Heart left ventricle (tissue), 16 donors: ENCODE measurements around the gene CACNA2D1. TPM values are rescaled to one million over a fixed set of nuclear protein-coding genes. Genes with fewer than 3 reads are reported as not detected.
A peak's percentile ranks its signal among the peaks of the same experiment; 100 is the strongest.

Source experiments
- ATAC-seq, 4 donors: fragments of 200-7000 bp; cut with Tn5 transposase; one replicate each; pipeline ENCODE4 v1.9.1; 2020 to 2022; ENCODE audit warnings: moderate library complexity in 4 of 4, mild to moderate bottlenecking in 3 of 4, moderate number of reproducible peaks in 1 of 4
- DNase-seq, 5 donors: peaks; one replicate each; pipeline ENCODE4 v3.0.0-alpha.2; 2020
- H3K27ac ChIP-seq, 12 donors: fragments of 200-600 bp; sonication (generic) in 4 of 12; one replicate each; pipeline versions ENCODE4 v1.5.0 to v1.8.0; 2016 to 2022; ENCODE audit warnings: mild to moderate bottlenecking in 2 of 12
- H3K27me3 ChIP-seq, 9 donors: fragments of 200-600 bp; sonication (generic) in 2 of 9; one replicate each; pipeline versions ENCODE4 v1.5.1 to v1.8.0; 2016 to 2022; ENCODE audit warnings: mild to moderate bottlenecking in 3 of 9
- H3K36me3 ChIP-seq, 9 donors: fragments of 200-600 bp; sonication (generic) in 2 of 9; one replicate each; pipeline versions ENCODE4 v1.5.0 to v1.8.0; 2018 to 2022; ENCODE audit warnings: mild to moderate bottlenecking in 2 of 9
- H3K4me1 ChIP-seq, 12 donors: fragments of 200-600 bp; sonication (generic) in 4 of 12; one replicate each; pipeline versions ENCODE4 v1.5.0 to v1.8.0; 2016 to 2022; ENCODE audit warnings: mild to moderate bottlenecking in 3 of 12
- H3K4me3 ChIP-seq, 12 donors: fragments of 200-600 bp; sonication (generic) in 4 of 12; one replicate each; pipeline versions ENCODE4 v1.5.0 to v1.8.0; 2017 to 2022; ENCODE audit warnings: mild to moderate bottlenecking in 9 of 12, moderate library complexity in 4 of 12
- H3K9me3 ChIP-seq, 12 donors: fragments of 200-600 bp; sonication (generic) in 4 of 12; one replicate each; pipeline versions ENCODE4 v1.5.0 to v1.8.0; 2016 to 2022; ENCODE audit warnings: mild to moderate bottlenecking in 1 of 12
- CTCF ChIP-seq, 12 donors: fragments of 200-600 bp; sonication (generic) in 4 of 12; IDR thresholded peaks; one replicate each; pipeline versions ENCODE4 v1.5.0 to v1.8.0; 2018 to 2022; ENCODE audit warnings: antibody characterized with exemption in 12 of 12, mild to moderate bottlenecking in 5 of 12
- POLR2A ChIP-seq, 2 donors: fragments of 450-650 bp; IDR thresholded peaks; one replicate each; pipeline ENCODE4 v1.6.1; 2017; ENCODE audit warnings: antibody characterized with exemption in 2 of 2, mild to moderate bottlenecking in 2 of 2, moderate library complexity in 2 of 2
- WGBS, 4 donors: extraction: QIAGEN DNeasy Blood & Tissue Kit in 2 of 4; methylation state at CpG; one replicate each; pipeline versions ENCODE4 v1.1.5 to v1.1.7; 2013 to 2018; 5-methylcytosine and 5-hydroxymethylcytosine counted together
- intact Hi-C, 10 donors: fragments of 100-400 bp; cut with DNase I; formaldehyde crosslinking; loops; one replicate each; pipeline versions ENCODE4 v1.11.1 to v1.14.2; 2022
- polyA plus RNA-seq, 2 donors: library from polyadenylated mRNA; stranded (reverse); fragments of 200-250 nt; gene quantifications; one replicate each; pipeline ENCODE4 v1.2.3, GENCODE V29; 2013
- total RNA-seq, 9 donors: library from RNA; depleted of rRNA in 2 of 9; stranded (reverse); fragments of >200 nt in 2 of 9; fragmentation: NEBNext Ultra II Directional in 3 of 9; extraction: Animal tissue kit (Norgen Biotek cat#: 25700) in 3 of 9; gene quantifications; one replicate each; pipeline versions ENCODE4 v1.1.0 to v1.2.4, GENCODE V29; 2016 to 2023
- donor health status: ischemic (EF 13 %, LVEDD 7.1; RV severe dilation, severe dysfunction).
- donor health status: healthy with polysubstance abuse.
- donor health status: DM: no; HTN: yes; CAD: no.
- donor health status: DM: no; HTN: no; CAD: no.
- donor health status: ischemic (EF 25% LVEDD 6.9; RV normal size, moderate dysfunction).
- donor health status: ischemic (EF 25% LVEDD 5.7; RV mildly dilated, moderate dysfunction).
- donor health status: healthy.
- donor health status: DM: yes; HTN: yes; CAD: no.
- donor health status: ischemic (EF 35%, LVEDD 5.7; RV mildly dilated, moderate dysfunction).
- donor health status: nonischemic (EF 11% LVEDD 7.7; RV severe dilation, severe dysfunction).
- donor health status: DM: yes; HTN: yes; CAD: no.
- donor health status: PGD.
- donor health status: ischemic (EF 29% LVEDD 5.4; RV normal size, mild dysfunction).
- donor health status: nonischemic (EF 23%, LVEDD 6.1; RV moderate dilation, normal function).

CACNA2D1 gene
- total and polyA plus RNA-seq, 11 donors, result 13.5 to 122 (median 55.5) TPM

GRCh38 chr7:82289889-82290288, 153.7 kb downstream of the CACNA2D1 start:
- intact Hi-C loops, result no loop called here
- no peak for TF ChIP-seq CTCF (IDR thresholded peaks at IDR 0.05)
- no peak for TF ChIP-seq POLR2A (IDR thresholded peaks at IDR 0.05)
- ATAC-seq (no peak), DNase-seq (no peak)
- Histone ChIP-seq H3K9me3 (peaks cover 0 to 11% (median 0%) of the 10 kb centered on the region in 12 donors), H3K36me3 (no peaks in the 10 kb centered on the region), H3K27ac (peak overlapping the region in 1 of 12 donors; percentile 11), H3K4me3 (no peak overlapping the region), H3K4me1 (peaks cover 0 to 52% (median 16%) of the 10 kb centered on the region in 12 donors), H3K27me3 (no peaks in the 10 kb centered on the region)
- 69 to 77% (median 70%) methylated on average over 2 of the region's 2 CpGs for WGBS, 4 donors

GRCh38 chr7:82289152-82289535, 154.4 kb downstream of the CACNA2D1 start:
- intact Hi-C loops, result no loop called here
- WGBS, 4 donors, result 70 to 86% (median 74%) methylated on average over 2 of the region's 2 CpGs
- no peak overlapping the region for H3K4me3 ChIP-seq
- TF ChIP-seq CTCF (IDR thresholded peaks at IDR 0.05), result no peak
- TF ChIP-seq POLR2A (IDR thresholded peaks at IDR 0.05), result no peak
- H3K4me1 ChIP-seq, result peaks cover 0 to 52% (median 15%) of the 10 kb centered on the region in 12 donors
- peak overlapping the region in 4 of 12 donors; percentile 44 to 76 (median 60) for H3K27ac ChIP-seq
- ATAC-seq (no peak), DNase-seq (no peak)
- no peaks in the 10 kb centered on the region for H3K36me3 ChIP-seq
- peaks cover 0 to 11% (median 0%) of the 10 kb centered on the region in 12 donors for H3K9me3 ChIP-seq
- no peaks in the 10 kb centered on the region for H3K27me3 ChIP-seq

GRCh38 chr7:82286798-82287140, 156.8 kb downstream of the CACNA2D1 start:
- no peak for DNase-seq
- no peak for ATAC-seq
- peak overlapping the region; percentile 8 to 84 (median 68) for H3K27ac ChIP-seq
- H3K9me3 ChIP-seq, result peaks cover 0 to 3% (median 0%) of the 10 kb centered on the region in 12 donors
- peak overlapping the region in 4 of 12 donors; percentile 13 to 36 (median 25) for H3K4me3 ChIP-seq
- H3K36me3 ChIP-seq, result no peaks in the 10 kb centered on the region
- 68 to 76% (median 73%) methylated on average over 2 of the region's 2 CpGs for WGBS, 4 donors
- no peaks in the 10 kb centered on the region for H3K27me3 ChIP-seq
- TF ChIP-seq CTCF (IDR thresholded peaks at IDR 0.05) (no peak), POLR2A (IDR thresholded peaks at IDR 0.05) (no peak)
- H3K4me1 ChIP-seq, result peaks cover 0 to 42% (median 11%) of the 10 kb centered on the region in 12 donors
- intact Hi-C loops, result no loop called here

GRCh38 chr7:82286096-82286797, 157.3 kb downstream of the CACNA2D1 start:
- Histone ChIP-seq H3K36me3 (no peaks in the 10 kb centered on the region), H3K9me3 (no peaks in the 10 kb centered on the region), H3K27me3 (no peaks in the 10 kb centered on the region), H3K4me3 (peak overlapping the region in 9 of 12 donors; percentile 11 to 36 (median 16)), H3K4me1 (peaks cover 0 to 42% (median 11%) of the 10 kb centered on the region in 12 donors), H3K27ac (peak overlapping the region; percentile 38 to 84 (median 68))
- no peak for TF ChIP-seq POLR2A (IDR thresholded peaks at IDR 0.05)
- intact Hi-C loops, result no loop called here
- ATAC-seq (peak in 2 of 4 donors; percentile 69 to 79), DNase-seq (no peak)
- WGBS, 4 donors, result 49 to 61% (median 53%) methylated on average over 4 of the region's 4 CpGs
